Measurements from ENCODE around the gene RYR3.

The RYR3 gene

DNA sequence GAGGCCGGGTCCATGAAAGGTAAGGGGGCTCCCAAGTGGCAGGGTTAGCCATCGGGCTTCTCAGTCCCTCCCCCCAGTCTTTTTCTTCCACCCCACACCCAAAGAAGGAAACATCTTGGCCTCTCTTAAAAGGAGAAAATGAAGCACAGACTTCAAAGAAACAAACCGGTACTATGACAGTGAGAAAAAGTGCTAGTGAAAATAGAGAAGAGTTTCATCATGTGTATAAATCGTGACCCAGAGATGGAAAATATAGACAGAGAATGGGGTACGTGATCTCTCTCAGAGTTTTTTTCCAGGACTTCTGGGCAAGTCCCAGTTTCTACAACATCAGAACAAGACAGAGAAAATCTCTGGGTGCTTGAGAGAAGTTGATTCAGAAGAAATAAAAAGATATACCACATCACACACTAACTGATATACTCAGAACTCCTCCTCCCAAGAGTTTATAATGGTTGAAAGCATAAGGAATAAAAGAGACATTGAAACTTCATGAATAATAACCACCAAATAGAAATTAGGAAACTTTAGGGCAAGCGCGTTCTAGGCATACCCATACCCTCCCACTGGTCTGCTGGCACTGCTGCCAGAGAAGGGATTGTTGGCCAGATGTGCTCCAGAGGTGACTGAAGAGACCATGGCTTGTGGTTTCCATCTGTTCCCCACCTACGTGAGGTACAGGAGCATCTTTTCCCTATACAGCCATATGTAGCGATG lies 338.6 kb downstream of the RYR3 start:
- DNase-seq (ENCODE audit: low read depth): no peak

DNA sequence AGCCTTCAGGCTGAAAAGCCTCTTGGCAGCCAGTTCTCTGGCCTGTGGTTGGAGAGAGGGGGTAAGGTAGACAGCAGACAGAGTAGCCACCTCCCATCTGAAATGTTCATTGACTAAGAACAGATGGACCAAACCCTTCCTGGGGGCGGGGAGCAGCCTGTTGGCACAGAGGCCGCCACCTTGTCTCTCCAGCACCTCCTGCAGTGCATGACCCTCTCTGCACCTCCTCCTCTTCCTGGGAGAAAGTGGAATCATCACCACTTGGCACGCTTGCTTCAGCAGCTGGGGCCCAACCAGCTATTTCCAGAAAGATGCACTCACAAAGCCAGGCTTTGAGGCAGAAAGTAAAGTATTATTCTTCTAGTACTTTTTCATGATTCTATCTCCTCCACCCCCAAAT lies 344.1 kb downstream of the RYR3 start:
- DNase-seq (ENCODE audit: low read depth): no peak

DNA sequence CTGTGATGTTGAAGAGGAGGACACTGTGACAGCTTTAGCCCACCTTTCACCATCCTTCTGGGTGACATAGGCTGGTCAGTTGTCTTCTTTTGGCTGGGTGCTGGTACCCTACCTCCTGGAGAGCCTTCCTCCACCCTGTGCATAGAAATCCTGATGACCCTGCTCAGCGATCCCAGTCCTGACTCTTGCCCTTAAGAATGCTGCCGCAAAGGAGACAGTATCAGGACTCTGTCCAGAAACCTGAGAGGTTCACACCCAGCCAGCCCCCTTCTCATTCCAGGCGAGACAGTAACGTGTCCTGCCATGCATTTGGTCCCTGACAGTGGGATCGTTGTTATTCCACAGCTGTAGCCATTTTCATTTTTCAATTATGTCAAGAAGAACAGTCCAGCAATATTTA lies 344.7 kb downstream of the RYR3 start:
- DNase-seq (ENCODE audit: low read depth): no peak

DNA sequence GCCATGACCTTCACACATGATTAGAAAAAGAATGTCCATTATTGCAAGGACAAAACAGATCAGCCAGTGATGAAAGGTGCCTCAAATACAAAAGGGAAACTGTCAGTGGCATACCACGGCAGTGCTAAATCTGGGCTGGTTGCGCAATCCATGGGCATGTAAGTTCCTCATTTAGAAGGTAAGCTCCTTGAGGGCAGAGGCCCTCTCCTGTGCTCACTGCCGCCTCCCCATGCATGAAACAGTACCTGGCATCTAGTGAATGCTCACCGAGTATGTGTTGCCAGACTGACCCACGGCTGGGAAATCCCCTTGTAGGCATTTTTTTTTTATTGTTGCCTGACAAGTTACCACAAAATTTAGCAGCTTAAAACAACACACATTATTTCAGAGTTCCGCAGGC lies 345.4 kb downstream of the RYR3 start:
- no peak for DNase-seq (ENCODE audit: low read depth)

DNA sequence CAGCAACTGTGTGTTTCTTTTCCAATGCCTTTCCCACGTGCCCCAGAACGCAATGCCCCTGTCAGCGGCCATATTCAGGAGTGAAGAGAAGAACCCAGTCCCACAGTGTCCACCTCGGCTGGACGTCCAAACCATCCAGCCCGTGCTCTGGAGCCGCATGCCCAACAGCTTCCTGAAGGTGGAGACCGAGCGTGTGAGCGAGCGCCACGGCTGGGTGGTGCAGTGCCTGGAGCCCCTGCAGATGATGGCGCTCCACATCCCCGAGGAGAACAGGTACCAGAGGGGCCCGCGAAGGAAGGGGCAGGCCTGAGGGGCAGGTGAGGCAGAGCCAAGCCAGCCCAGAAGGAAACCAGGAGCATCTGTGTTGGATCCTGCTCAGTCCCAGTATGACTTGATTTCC lies 349.4 kb downstream of the RYR3 start:
- DNase-seq (ENCODE audit: low read depth): no peak

DNA sequence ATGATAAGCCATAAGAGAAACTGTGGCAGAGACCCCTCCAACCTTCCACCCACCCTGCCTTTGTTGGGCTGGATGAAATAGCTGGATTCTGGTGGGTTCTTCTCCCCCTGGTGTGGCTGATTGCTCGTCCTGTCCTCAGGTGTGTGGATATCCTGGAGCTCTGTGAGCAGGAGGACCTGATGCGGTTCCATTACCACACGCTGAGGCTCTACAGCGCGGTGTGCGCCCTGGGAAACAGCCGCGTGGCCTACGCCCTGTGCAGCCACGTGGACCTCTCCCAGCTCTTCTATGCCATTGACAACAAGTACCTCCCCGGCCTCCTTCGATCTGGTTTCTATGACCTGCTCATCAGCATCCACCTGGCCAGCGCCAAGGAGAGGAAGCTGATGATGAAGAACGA lies 351.2 kb downstream of the RYR3 start:
- DNase-seq (ENCODE audit: low read depth): no peak

GRCh38 chr15:33664947-33665346 lies 354.2 kb downstream of the RYR3 start:
- no peak for DNase-seq (ENCODE audit: low read depth)

GRCh38 chr15:33670567-33670966 lies 359.8 kb downstream of the RYR3 start:
- no peak for DNase-seq (ENCODE audit: low read depth)

- DNase-seq (ENCODE audit: low read depth): no peak
Observed at GRCh38 chr15:33671456-33671855, 360.7 kb downstream of the RYR3 start.

DNA sequence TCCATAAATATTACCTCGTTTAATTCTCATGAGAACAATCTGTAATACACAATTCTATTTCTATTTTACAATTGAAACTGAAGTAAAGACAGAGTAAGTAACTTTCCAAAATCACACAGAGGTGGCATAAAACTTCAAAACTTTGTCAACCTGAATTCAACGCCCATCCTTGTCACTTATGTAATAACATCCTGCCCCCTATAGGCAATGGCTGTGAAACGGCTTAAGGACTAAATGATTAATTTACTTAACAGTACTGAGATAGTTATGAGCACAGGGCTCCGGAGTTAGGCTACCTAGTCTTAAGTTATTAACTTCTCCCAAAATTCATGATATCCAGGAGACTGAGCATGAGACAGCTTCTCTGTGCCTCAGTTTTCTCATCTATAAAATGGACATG lies 364.5 kb downstream of the RYR3 start:
- DNase-seq (ENCODE audit: low read depth): no peak

GRCh38 chr15:33677238-33677830 lies 366.6 kb downstream of the RYR3 start:
- DNase-seq (ENCODE audit: low read depth): no peak

GRCh38 chr15:33678176-33678575 lies 367.4 kb downstream of the RYR3 start:
- peak; percentile 89 for DNase-seq (ENCODE audit: low read depth)

- DNase-seq (ENCODE audit: low read depth): peak; percentile 82
Observed at GRCh38 chr15:33678602-33679001, 367.8 kb downstream of the RYR3 start.

DNA sequence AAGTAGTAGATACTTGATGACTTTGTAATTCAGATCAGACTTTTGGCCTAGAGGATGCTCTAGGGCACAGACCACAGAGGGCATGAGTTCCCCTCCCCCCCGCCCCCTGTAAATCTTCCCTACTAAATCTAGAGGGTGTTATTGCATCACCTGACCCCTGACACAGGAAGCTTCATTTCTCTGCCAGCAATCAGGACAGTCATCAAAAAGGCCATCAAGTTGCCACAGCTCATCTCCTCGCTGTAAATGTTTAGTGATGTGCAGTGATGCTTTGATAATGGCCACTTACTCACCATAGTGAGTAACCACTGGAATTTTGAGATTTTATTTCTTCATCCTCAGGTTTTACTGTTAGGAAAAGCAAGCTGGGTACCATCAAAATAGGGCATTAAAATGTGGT lies 368.3 kb downstream of the RYR3 start:
- DNase-seq (ENCODE audit: low read depth): no peak

GRCh38 chr15:33680336-33680735 lies 369.6 kb downstream of the RYR3 start:
- DNase-seq (ENCODE audit: low read depth): no peak

- no peak for DNase-seq (ENCODE audit: low read depth)
Observed at GRCh38 chr15:33693166-33693800, 382.5 kb downstream of the RYR3 start.

DNA sequence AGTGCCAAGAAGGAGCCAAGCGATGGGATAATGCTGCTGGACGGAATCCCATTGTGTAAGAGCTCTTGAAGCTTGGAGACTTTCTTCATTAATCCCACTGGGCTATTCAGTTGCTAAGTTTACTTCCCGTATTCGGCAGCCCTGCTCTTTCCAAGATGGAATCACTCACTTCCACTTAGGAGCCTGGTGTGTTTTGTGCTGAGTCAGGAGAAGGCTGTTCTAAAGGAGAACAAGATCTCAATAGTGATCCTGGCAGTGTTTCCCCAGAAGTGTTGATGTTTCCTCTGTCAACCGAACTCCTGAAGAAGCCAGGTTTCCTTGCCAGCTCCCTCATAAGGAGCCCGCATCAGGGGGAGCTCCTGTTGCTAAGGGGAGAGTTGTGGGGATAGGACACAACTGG lies 387.4 kb downstream of the RYR3 start:
- no peak for DNase-seq (ENCODE audit: low read depth)

- no peak for DNase-seq (ENCODE audit: low read depth)
Observed at GRCh38 chr15:33699145-33699544, 388.4 kb downstream of the RYR3 start.

DNA sequence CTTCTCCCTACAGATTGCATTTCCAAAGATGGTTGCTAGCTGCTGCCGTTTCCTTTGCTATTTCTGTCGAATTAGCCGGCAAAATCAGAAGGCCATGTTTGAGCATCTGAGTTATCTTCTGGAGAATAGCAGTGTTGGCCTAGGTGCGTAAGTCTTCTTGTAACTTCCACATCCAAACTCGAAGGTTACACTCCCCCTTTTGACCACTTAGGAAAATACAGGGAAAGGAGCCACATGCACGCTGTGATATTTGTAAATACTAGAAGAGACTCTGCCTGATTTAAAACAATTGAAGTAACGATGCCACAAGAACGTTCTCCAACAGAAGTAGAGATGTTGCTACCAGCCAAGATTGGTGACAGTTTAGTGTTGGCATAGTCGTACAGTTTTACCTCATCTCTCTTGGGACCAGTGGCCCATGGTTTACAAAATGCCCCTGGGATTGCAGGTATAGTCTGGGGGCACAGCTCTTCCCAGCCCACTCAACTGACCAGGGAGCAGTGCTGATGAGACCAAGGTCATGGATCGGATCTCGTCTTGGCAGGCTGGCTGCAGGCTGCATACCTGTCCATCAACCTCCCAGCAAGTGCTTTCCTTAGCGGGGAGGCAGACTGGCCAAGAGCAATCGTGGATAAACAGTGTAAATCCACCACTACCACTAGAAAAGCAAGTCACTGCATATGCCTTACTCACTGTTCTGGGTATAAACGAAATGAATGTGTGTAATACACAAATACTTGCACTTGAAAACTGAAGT lies 389.1 kb downstream of the RYR3 start:
- no peak for DNase-seq (ENCODE audit: low read depth)

DNA sequence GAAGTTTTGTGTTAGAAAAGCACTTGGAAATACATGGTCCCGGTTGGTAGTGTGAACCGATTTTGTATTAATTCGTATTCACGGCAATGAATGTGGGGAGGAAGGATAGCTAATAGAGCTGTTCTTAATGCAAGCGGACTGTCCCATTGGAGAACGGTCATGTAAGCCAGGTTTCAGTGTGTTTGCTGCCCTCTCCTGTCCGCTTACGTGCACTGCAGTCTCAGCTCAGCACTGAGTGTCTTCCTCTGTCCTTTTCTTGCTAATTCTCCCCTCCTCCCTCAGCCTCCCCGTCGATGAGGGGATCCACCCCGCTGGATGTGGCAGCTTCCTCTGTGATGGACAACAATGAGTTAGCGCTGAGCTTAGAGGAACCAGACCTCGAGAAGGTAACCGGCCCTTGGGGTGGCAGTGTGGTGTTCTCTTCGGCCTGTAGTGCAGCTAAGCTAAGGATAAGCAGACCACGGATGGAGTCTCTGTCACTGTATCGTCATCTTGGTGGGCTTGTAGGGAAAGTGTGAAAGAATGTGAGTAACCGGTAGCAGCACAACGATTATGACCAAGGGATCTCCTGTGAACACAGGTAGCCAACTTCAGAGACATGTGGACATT lies 390.0 kb downstream of the RYR3 start:
- DNase-seq (ENCODE audit: low read depth): peak; percentile 71

GRCh38 chr15:33701304-33701696 lies 390.5 kb downstream of the RYR3 start:
- no peak for DNase-seq (ENCODE audit: low read depth)

DNA sequence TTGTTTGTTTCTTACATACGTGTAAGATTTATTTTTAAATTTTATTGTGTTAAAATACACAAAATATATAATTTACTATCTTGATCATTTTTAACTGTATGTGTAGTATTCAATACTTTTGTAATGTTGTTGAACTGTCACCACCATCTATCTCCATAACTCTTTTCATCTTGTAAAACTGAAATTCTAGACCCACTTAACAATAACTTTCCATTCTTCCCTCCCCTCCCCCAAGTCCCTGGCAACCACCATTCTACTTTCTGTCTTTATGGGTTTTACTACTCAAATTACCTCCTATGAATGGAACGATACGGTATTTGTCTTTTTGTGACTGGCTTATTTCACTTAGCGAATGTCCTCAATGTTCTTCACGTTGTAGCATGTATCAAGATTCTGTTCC lies 395.4 kb downstream of the RYR3 start:
- no peak for DNase-seq (ENCODE audit: low read depth)

- no peak for DNase-seq (ENCODE audit: low read depth)
Observed at GRCh38 chr15:33710748-33711147, 400.0 kb downstream of the RYR3 start.

Data from CMK (cell line).